ENCODE results near the gene OSBPL3.

DNA sequence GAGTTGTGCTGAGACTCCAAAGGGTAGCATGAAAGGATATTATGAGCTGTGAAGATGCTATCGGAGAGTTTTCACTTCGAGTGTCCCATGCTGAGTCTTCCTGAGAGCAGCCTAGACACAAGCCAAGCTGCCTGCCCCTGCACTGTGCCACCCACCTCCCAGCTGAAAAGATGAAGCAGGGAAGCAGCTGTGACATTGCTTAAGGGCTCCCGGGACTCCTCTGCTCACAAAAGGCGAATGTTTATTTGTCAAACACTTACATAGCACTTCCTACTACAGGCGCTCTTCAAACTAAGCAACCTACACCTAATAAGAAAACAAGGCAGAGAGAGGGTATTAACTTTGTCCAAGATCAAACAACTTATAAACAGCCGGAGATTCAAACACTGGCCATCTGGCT is 95.6 kb downstream of the OSBPL3 start:
- TF ChIP-seq POLR2A (IDR thresholded peaks at IDR 0.05), result no peak
- TF ChIP-seq, protein P1, sequence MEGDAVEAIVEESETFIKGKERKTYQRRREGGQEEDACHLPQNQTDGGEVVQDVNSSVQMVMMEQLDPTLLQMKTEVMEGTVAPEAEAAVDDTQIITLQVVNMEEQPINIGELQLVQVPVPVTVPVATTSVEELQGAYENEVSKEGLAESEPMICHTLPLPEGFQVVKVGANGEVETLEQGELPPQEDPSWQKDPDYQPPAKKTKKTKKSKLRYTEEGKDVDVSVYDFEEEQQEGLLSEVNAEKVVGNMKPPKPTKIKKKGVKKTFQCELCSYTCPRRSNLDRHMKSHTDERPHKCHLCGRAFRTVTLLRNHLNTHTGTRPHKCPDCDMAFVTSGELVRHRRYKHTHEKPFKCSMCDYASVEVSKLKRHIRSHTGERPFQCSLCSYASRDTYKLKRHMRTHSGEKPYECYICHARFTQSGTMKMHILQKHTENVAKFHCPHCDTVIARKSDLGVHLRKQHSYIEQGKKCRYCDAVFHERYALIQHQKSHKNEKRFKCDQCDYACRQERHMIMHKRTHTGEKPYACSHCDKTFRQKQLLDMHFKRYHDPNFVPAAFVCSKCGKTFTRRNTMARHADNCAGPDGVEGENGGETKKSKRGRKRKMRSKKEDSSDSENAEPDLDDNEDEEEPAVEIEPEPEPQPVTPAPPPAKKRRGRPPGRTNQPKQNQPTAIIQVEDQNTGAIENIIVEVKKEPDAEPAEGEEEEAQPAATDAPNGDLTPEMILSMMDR (IDR thresholded peaks at IDR 0.05), result no peak

Data from uterus (tissue), 2 donors.